HG02759 (cell line): ENCODE results near the gene SHKBP1.
"Not testable (repeated sequence)": the region's sequence is repeated elsewhere in the genome, so short reads cannot be mapped to it uniquely, and the experiment has no call there.

ENCODE experiments used
- ATAC-seq: cut with Tn5 transposase; IDR thresholded peaks from one replicate; pipeline ENCODE4 v1.9.1; 2021; ENCODE audit warnings: mild to moderate bottlenecking, moderate library complexity; ENCODE audit not compliant: unreplicated experiment

Gene SHKBP1

GRCh38 chr19:40613690-40614621 is 37.3 kb downstream of the SHKBP1 start:
- peak; percentile 49 for ATAC-seq

GRCh38 chr19:40614622-40615411 is 38.1 kb downstream of the SHKBP1 start:
- ATAC-seq = no peak

GRCh38 chr19:40616178-40616577 is 39.5 kb downstream of the SHKBP1 start:
- no peak for ATAC-seq

DNA sequence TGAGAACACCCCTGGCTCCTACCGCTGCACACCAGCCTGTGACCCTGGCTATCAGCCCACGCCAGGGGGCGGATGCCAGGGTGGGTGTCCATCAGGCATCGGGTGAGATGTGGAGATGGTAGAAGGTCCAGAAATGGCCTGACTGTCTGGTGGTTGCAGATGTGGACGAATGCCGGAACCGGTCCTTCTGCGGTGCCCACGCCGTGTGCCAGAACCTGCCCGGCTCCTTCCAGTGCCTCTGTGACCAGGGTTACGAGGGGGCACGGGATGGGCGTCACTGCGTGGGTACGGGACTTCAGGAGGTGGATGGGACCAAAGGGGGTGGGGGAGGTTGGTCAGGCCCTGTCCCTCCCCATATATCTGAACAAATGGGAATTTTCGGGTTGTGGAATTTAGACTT is 40.3 kb downstream of the SHKBP1 start:
- ATAC-seq = no peak

- ATAC-seq = no peak
Observed at GRCh38 chr19:40617961-40618360, 41.3 kb downstream of the SHKBP1 start.

DNA sequence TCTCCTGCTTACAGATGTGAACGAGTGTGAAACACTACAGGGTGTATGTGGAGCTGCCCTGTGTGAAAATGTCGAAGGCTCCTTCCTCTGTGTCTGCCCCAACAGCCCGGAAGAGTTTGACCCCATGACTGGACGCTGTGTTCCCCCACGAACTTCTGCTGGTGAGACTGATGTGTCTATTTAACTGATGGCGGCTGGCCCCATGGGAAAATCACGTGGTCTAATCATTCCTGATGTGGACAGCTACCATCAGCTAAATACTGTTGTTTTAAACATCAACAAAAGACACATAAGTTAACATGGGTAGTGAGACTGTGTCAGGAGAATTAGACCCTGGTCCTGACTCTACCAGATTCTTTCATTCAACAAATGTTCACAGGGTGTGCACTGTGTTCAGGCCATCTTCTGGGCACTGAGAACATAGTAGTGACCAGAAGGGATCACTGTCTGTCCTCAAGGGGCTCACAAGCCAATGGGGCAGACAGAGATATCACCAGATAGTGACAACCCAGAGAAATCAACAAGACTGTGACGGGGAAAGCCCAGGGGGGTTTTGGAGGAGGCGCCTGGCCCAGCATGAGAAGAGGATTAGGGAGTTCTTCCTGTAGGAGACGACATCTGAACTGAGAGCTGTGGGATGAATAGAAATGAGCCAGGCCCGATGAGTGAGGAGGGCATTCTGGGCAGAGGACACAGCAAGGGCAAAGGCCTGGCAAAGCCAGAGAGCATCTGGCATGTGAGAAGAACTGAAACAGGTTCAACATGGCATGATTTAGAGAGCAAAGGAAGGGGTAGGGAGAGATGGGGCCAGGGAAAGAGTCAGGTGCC is 42.9 kb downstream of the SHKBP1 start:
- no peak for ATAC-seq

GRCh38 chr19:40620161-40620485 is 43.5 kb downstream of the SHKBP1 start:
- no peak for ATAC-seq

GRCh38 chr19:40621283-40621682 is 44.6 kb downstream of the SHKBP1 start:
- no peak for ATAC-seq

GRCh38 chr19:40621966-40622772 is 45.5 kb downstream of the SHKBP1 start:
- ATAC-seq = no peak

DNA sequence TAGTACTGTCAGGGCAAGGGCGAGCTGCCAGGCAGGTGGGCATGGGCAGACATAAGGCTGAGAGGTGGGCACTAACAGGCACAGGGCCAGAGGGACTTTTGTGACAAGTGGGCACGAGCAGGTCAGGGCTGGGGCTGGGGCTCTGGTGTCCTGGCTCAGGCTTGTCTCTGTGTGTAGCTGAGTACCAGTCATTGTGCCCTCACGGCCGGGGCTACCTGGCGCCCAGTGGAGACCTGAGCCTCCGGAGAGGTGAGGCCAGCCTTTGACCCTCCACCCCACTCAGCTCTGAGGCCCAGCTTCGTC is 46.1 kb downstream of the SHKBP1 start:
- no peak for ATAC-seq

DNA sequence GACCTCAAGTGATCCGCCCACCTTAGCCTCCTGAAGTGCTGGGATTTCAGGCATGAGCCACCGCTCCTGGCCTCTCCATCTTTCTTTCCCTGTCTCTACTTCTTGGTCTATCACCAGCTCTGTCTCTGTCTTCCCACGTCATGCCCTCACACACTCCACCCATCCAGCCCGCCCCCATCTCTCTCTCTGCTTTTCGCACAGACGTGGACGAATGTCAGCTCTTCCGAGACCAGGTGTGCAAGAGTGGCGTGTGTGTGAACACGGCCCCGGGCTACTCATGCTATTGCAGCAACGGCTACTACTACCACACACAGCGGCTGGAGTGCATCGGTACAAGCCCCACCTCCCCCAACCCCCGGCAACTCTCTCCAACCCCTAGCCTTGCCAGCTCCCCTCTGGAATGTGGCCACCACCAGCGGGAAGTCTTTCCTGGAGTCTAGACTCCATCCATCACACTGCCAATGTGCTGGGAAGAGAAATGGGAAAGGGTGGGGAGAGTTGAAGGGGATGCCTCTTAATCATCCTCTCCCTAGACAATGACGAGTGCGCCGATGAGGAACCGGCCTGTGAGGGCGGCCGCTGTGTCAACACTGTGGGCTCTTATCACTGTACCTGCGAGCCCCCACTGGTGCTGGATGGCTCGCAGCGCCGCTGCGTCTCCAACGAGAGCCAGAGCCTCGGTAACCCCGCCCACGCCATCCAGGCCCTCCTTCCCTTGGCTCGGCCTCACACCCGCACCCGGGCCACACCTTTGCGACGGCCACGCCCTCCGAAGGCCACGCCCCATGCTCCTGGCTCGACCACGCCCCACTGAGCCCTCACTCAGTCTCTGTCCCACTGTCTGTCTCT is 47.0 kb downstream of the SHKBP1 start:
- no peak for ATAC-seq

DNA sequence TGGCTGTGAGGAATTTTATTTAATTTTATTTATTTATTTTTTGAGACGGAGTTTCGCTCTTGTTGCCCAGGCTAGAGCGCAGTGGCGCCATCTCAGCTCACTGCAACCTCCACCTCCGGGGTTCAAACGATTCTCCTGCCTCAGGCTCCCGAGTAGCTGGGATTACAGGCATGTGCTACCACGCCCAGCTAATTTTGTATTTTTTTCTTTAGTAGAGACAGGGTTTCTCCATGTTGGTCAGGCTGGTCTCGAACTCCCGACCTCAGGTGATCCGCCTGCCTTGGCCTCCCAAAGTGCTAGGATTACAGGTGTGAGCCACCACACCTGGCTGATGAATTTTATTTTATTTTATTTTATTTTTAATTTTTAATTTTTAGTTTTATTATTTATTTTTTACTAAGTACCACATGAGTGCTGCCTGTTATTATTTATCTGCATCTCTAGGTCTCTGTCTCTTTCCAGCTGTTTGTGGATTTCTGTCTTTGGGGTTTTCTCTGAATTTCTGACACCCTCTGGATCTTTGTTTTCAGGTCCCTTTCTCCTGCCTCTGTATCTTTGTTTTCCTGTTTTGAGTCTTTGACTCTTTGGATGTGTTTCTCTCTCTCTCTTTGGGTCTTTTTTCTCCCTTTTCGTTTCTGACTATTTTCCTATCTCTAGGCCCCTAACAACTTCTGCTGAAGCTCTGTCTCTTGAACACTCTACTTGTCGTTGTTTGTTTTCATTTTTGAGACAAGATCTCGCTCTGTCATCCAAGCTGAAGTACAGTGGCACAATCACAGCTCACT is 47.9 kb downstream of the SHKBP1 start:
- ATAC-seq = not testable (repeated sequence)

DNA sequence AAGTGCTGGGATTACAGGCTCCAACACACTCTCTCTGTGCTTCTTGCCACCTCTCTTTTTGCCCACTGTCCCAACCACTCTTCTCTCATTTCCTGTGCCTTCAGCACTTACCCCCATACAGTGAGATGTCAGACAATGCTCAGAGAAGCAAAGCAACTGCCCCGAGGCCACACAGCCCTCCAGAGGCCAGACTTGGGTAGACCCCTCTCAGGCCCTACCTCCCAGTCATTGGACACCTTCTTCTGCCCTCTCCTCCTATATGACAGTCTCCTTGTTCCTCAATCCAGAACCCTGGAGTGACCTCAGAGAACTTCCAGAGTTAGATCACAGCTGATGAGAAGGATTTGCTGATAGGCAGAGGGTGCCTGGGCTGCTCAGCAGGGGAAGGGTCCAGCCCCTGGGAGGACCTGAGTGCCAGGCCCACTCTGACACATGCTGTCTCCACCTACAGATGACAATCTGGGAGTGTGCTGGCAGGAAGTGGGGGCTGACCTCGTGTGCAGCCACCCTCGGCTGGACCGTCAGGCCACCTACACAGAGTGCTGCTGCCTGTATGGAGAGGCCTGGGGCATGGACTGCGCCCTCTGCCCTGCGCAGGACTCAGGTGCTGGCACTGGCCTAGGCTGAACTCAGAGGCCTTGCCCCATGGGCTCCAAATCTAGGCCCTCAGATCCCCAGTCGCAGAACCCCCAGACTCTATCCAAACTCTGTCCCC is 48.9 kb downstream of the SHKBP1 start:
- ATAC-seq = no peak

GRCh38 chr19:40626918-40627317 is 50.2 kb downstream of the SHKBP1 start:
- ATAC-seq = no peak

- ATAC-seq = no peak
Observed at GRCh38 chr19:40627486-40628279, 51.0 kb downstream of the SHKBP1 start.

GRCh38 chr19:40629346-40629745 is 52.7 kb downstream of the SHKBP1 start:
- ATAC-seq = no peak

GRCh38 chr19:40630571-40631160 is 54.0 kb downstream of the SHKBP1 start:
- ATAC-seq = no peak
